CD4-positive, alpha-beta T cell treated with Interleukin-2 at 100 ng/mL for 4 hours (primary cell): Measurements from ENCODE around the gene GSTCD.
A peak's percentile ranks its signal among the peaks of the same experiment; 100 is the strongest.
"Not testable (repeated sequence)": the region's sequence is repeated elsewhere in the genome, so short reads cannot be mapped to it uniquely, and the experiment has no call there.

Source experiments
- DNase-seq: peaks from one replicate; pipeline ENCODE4 v3.0.0-alpha.2; 2020; ENCODE audit warnings: low spot score

Gene GSTCD

DNA sequence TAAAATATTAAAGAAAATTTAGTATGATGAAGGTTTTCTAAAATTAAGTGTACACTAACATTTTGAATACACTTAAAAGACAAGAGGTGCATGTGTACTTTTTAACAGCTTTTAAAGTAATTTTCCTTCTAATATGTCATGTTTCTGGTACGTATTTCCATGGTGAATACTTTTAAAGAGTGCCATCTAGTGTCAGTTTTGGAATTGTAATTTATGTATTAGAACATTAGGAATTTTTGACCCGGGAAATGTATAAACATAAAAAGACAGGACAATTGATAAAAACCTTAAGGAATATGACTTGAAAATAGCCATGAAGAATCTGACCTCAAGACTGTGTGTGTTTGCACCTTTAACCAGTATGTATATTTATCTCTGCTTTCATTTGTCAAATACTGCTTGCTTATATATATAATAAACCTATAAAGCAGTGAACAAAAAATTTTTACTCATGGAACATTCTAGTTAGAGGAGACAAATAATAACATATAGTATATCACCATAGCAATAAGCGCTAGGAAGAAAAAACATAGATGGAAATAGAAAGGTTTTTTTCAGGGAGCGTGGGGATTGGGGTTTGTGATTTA is 7.2 kb downstream of the GSTCD start:
- peak; percentile 38 for DNase-seq

- no peak for DNase-seq
Observed at GRCh38 chr4:105719204-105719603, 10.6 kb downstream of the GSTCD start.

- no peak for DNase-seq
Observed at GRCh38 chr4:105725623-105726022, 17.0 kb downstream of the GSTCD start.

DNA sequence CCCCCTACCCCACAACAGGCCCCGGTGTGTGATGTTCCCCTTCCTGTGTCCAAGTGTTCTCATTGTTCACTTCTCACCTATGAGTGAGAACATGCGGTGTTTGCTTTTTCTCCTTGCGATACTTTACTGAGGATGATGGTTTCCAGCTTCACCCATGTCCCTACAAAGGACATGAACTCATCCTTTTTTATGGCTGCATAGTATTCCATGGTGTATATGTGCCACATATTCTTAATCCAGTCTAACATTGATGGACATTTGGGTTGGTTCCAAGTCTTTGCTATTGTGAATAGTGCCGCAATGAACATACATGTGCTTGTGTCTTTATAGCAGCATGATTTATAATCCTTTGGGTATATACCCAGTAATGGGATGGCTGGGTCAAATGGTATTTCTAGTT is 21.3 kb downstream of the GSTCD start:
- DNase-seq = not testable (repeated sequence)

DNA sequence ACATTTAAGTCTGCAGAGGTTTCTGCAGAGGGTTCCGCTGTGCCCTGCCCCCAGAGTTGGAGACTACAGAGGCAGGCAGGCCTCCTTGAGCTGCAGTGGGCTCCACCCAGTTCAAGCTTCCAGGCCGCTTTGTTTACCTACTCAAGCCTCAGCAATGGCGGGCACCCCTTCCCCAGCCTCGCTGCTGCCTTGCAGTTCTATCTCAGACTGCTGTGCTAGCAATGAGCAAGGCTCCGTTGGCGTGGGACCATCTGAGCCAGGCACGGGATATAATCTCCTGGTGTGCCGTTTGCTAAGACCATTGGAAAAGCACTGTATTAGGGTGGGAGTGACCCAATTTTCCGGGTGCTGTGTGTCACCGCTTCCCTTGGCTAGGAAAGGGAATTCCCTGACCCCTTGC is 26.6 kb downstream of the GSTCD start:
- DNase-seq = not testable (repeated sequence)

- no peak for DNase-seq
Observed at GRCh38 chr4:105741548-105741947, 33.0 kb downstream of the GSTCD start.

DNA sequence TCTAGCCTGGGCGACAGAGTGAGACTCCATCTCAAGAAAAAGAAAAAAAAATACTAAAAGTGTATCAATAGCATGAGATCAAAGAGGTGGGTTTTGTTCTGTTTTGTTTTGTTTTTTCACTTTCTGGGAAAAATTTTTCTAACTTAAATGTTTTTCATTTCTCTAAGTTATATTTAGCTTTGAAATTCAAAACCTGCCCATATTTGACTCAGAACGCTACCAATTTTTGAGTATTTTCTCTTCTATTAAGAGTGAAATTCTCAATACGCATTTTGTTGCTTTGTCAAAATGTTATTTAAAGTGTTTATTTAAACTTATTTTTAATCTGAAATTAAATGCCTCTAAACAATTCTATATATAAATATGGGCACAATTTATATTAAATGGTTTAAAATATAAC is 39.6 kb downstream of the GSTCD start:
- no peak for DNase-seq

GRCh38 chr4:105751718-105752299 is 43.2 kb downstream of the GSTCD start:
- no peak for DNase-seq

- no peak for DNase-seq
Observed at GRCh38 chr4:105753361-105753760, 44.8 kb downstream of the GSTCD start.

DNA sequence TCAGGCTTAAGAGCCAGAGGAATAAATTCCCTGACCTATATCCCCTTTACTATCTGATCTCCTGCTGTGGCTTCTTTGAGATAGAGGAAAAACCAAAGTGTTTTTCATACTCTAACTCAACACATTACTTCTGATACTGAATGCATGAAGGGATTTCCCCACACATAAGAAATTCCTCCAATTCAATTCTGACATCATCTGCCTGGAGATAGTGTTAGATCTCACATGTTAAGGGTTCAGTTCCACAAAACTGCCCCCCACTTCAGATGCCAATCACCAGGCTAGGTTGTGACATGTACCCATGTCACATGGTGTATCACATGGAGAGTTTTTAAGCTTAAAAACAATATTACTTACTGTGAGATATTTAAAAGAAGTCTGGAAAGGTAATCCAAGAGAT is 46.8 kb downstream of the GSTCD start:
- DNase-seq = no peak

DNA sequence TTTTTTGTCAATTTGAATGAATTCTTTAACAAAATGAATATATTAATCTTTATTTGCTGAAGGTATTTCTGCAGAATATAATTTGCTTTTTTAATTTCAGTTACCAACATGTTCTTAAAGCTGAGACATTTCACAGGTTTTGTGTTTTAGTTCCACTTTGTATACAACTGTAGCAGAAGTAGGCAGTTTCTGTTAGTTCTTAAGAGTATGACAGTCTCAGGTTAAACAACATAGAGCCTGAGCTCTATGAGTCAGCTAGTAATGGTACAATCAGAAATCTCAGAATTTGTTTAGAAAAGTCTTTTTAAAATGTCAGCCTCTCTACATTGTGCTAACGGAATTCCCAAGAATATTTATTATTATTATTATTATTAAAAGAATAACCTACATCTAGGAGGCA is 50.4 kb downstream of the GSTCD start:
- no peak for DNase-seq

GRCh38 chr4:105765690-105766407 is 57.3 kb downstream of the GSTCD start:
- DNase-seq = no peak

DNA sequence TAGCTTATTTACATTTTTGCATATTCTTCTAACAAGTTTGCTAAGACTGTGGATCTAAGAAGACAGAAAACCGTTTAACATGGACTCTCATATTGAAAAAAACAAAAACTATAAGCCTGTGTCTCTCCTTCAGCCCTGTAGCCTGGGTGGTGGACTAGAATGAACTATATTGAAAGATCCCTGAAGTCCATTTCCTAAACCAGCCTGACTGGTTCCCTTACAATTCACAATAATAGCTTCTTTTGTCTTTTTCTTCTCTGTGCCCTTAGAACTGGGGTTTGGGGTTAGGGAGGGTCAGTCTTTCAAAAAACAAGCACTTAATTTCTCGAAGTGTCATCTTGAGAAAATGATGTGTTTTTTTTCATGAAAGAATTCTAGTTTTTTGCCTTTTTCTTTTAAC is 59.0 kb downstream of the GSTCD start:
- DNase-seq = no peak

DNA sequence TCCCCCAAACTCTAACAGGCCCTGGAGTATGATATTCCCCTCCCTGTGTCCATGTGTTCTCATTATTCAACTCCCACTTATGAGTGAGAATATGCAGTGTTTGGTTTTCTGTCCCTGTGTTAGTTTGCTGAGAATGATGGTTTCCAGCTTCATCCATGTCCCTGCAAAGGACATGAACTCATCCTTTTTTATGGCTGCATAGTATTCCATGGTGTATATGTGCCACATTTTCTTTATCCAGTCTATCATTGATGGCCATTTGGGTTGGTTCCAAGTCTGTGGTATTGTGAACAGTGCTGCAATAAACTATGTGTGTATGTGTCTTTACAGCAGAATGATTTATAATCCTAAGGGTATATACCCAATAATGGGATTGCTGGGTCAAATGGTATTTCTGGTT is 61.9 kb downstream of the GSTCD start:
- DNase-seq = not testable (repeated sequence)

GRCh38 chr4:105772065-105772464 is 63.5 kb downstream of the GSTCD start:
- DNase-seq = not testable (repeated sequence)

DNA sequence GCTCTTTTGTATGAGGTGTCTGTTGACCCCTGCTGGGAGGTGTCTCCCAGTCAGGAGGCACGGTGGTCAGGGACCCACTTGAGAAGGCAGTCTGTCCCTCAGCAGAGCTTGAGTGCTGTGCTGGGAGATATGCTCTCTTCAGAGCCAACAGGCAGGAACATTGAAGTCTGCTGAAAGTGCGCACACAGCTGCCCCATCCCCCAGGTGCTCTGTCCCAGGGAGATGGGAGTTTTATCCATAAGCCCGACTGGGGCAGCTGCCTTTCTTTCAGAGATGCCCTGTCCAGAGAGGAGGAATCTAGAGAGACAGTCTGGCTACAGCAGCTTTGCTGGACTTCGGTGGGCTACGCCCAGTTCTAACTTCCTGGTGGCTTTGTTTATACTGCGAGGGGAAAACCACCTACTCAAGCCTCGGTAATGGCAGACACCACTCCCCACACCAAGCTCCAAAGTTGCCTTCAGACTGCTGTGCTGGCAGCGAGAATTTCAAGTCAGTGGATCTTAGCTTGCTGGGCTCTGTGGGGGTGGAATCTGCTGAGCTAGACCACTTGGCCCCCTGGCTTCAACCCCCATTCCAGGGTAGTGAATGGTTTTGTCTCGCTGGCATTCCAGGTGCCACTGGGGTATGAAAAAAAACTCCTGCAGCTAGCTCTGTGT is 67.3 kb downstream of the GSTCD start:
- DNase-seq = not testable (repeated sequence)

DNA sequence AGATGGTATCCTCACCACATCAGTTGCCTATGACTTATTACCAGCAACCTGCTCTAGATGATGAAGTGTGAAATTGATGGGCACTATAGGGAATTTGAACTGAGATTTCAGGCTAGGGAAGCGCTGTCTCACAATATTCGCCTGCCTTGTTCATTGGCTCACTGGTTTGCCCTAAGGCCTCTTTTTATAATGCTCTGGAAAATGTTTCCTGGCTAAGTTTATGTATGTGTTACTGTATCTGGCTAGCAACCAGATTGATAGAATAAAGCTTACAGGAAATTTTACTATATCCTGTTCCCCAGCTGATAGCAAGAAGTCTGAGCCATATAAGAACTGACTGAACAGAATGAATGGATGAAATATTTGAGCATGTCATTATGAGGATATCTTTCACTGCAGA is 71.6 kb downstream of the GSTCD start:
- no peak for DNase-seq

DNA sequence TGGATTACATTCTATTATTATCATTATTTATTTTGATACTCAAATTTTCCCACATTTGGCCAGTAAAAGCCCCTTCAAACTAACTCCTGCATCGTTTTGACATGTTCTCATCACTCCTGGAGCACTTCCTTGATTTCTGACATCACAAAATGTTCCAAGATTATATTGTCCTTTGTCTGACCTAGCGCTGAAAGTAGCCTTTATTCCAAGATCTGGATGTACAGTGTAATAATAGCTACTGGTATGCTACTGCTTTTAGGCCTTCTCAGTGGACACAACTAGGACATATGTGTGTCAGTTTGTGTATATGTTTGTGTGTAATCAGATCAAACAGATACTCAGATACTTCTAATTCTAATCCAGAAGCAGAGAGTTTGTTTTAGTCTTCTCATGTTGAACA is 76.2 kb downstream of the GSTCD start:
- DNase-seq = no peak

DNA sequence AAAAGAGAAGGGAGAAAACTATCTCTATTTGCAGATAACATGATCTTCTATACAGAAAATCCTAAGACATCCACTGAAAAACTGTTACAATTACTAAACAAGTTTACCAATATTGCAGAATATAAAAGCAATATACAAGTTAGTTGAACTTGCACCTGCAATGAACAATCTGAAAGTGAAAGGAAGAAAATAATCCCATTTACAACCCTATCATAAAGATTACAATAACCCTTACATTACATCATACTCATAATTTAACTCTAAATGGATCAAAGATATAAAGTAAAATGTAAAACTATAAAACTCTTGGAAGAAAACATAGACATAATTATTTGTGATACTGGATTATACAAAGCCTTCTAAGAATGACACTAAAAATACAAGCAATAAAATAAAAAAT is 77.2 kb downstream of the GSTCD start:
- no peak for DNase-seq

- DNase-seq = no peak
Observed at GRCh38 chr4:105786748-105787147, 78.2 kb downstream of the GSTCD start.

- no peak for DNase-seq
Observed at GRCh38 chr4:105797225-105797624, 88.6 kb downstream of the GSTCD start.

DNA sequence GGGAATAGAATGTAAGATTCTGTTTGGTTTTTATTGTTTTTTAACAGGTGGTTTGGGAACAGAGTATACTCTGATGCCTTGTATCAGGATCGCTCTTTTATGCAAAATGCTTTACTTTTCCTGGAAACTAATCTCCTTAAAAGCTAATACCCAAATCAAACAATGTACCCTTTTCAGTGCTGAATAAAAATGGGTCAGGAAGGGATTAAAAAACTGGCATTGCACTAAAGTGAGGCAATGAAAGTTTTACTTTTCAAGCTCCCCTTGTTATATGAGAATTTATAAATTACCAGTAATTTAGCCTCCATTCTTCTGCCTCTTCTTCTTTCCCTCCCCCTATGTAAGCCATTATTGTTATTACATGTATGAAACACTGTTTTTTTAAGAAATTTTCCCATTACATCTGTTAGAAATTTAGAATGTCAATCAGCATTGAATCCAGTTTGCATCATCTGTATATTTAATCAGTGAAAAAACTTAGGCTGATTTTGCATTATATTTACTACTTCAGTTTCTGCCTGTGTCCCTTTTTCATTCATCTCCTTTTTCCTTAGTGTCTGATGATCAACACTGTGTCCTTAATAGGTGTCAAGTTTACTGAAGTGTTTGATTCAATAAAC is 97.0 kb downstream of the GSTCD start:
- no peak for DNase-seq

GRCh38 chr4:105807496-105807895 is 98.9 kb downstream of the GSTCD start:
- DNase-seq = no peak
